ENCODE measurements around the gene PSMA1.
A peak's percentile ranks its signal among the peaks of the same experiment; 100 is the strongest.
"Not testable (repeated sequence)": the region's sequence is repeated elsewhere in the genome, so short reads cannot be mapped to it uniquely, and the experiment has no call there.

The PSMA1 gene

GRCh38 chr11:14519917-14520746 lies at the start of gene PSMA1:
TSS of gene PSMA1 (minus strand) at chr11:14520386. CDS start at chr11:14520299, 87 bp downstream.
- DNase-seq (ENCODE audit: low read depth, low spot score), result peak; percentile 79

- not testable (repeated sequence) for DNase-seq (ENCODE audit: low read depth, low spot score)
Measured at GRCh38 chr11:14569516-14569915, 49.3 kb upstream of the PSMA1 start.

GRCh38 chr11:14567064-14567651 lies 47.0 kb upstream of the PSMA1 start:
- no peak for DNase-seq (ENCODE audit: low read depth, low spot score)

GRCh38 chr11:14566331-14567063 lies 46.3 kb upstream of the PSMA1 start:
- no peak for DNase-seq (ENCODE audit: low read depth, low spot score)

- DNase-seq (ENCODE audit: low read depth, low spot score), result no peak
Measured at GRCh38 chr11:14565845-14566244, 45.7 kb upstream of the PSMA1 start.

- no peak for DNase-seq (ENCODE audit: low read depth, low spot score)
Measured at GRCh38 chr11:14555818-14556217, 35.6 kb upstream of the PSMA1 start.

- no peak for DNase-seq (ENCODE audit: low read depth, low spot score)
Measured at GRCh38 chr11:14554959-14555358, 34.8 kb upstream of the PSMA1 start.

- DNase-seq (ENCODE audit: low read depth, low spot score), result no peak
Measured at GRCh38 chr11:14552089-14552488, 31.9 kb upstream of the PSMA1 start.

- DNase-seq (ENCODE audit: low read depth, low spot score), result no peak
Measured at GRCh38 chr11:14551380-14551779, 31.2 kb upstream of the PSMA1 start.

- DNase-seq (ENCODE audit: low read depth, low spot score), result no peak
Measured at GRCh38 chr11:14549891-14550290, 29.7 kb upstream of the PSMA1 start.

GRCh38 chr11:14547440-14547839 lies 27.3 kb upstream of the PSMA1 start:
- no peak for DNase-seq (ENCODE audit: low read depth, low spot score)

GRCh38 chr11:14546672-14547071 lies 26.5 kb upstream of the PSMA1 start:
- no peak for DNase-seq (ENCODE audit: low read depth, low spot score)

GRCh38 chr11:14544611-14545010 lies 24.4 kb upstream of the PSMA1 start:
- DNase-seq (ENCODE audit: low read depth, low spot score), result no peak

GRCh38 chr11:14543260-14543659 lies 23.1 kb upstream of the PSMA1 start:
- DNase-seq (ENCODE audit: low read depth, low spot score), result no peak

GRCh38 chr11:14542324-14542723 lies 22.1 kb upstream of the PSMA1 start:
- DNase-seq (ENCODE audit: low read depth, low spot score), result no peak

GRCh38 chr11:14541192-14541947 lies 21.2 kb upstream of the PSMA1 start:
- no peak for DNase-seq (ENCODE audit: low read depth, low spot score)

- DNase-seq (ENCODE audit: low read depth, low spot score), result no peak
Measured at GRCh38 chr11:14539982-14540421, 19.8 kb upstream of the PSMA1 start.

GRCh38 chr11:14538926-14539554 lies 18.9 kb upstream of the PSMA1 start:
- DNase-seq (ENCODE audit: low read depth, low spot score), result no peak

- DNase-seq (ENCODE audit: low read depth, low spot score), result no peak
Measured at GRCh38 chr11:14538271-14538925, 18.2 kb upstream of the PSMA1 start.

GRCh38 chr11:14537134-14537599 lies 17.0 kb upstream of the PSMA1 start:
- no peak for DNase-seq (ENCODE audit: low read depth, low spot score)

GRCh38 chr11:14535166-14535565 lies 15.0 kb upstream of the PSMA1 start:
- DNase-seq (ENCODE audit: low read depth, low spot score), result not testable (repeated sequence)
